NCI-H146 treated with DMSO at 0.1 percent for 48 hours (cell line): Measurements from ENCODE around the gene AFG1L.
"Not testable (repeated sequence)": the region's sequence is repeated elsewhere in the genome, so short reads cannot be mapped to it uniquely, and the experiment has no call there.

Source experiments
- DNase-seq: peaks from one replicate; lab custom pipeline; 2025; ENCODE audit not compliant: unreplicated experiment; lab: John Stamatoyannopoulos, UW

The AFG1L gene

GRCh38 chr6:108550256-108550655 is 255.4 kb downstream of the AFG1L start:
- DNase-seq: no peak

- no peak for DNase-seq
Measured at GRCh38 chr6:108555399-108556052, 260.7 kb downstream of the AFG1L start.

- no peak for DNase-seq
Measured at GRCh38 chr6:108556250-108556649, 261.4 kb downstream of the AFG1L start.

GRCh38 chr6:108556866-108557493 is 262.1 kb downstream of the AFG1L start:
- DNase-seq: no peak

- DNase-seq: peak; percentile 83
Measured at GRCh38 chr6:108557494-108558371, 262.9 kb downstream of the AFG1L start.

- DNase-seq: peak; percentile 94
Measured at GRCh38 chr6:108558372-108559096, 263.7 kb downstream of the AFG1L start.

GRCh38 chr6:108559097-108559883 is 264.4 kb downstream of the AFG1L start:
- peak; percentile 70 for DNase-seq

GRCh38 chr6:108559884-108560462 is 265.1 kb downstream of the AFG1L start:
- peak; percentile 42 for DNase-seq

GRCh38 chr6:108560463-108561308 is 265.8 kb downstream of the AFG1L start, which contains the start of gene FOXO3:
Gene FOXO3, plus strand, starts transcription at chr6:108560917. Its CDS starts 292 bp downstream, at chr6:108561209.
- peak; percentile 65 for DNase-seq

GRCh38 chr6:108561309-108561647 is 266.4 kb downstream of the AFG1L start:
- DNase-seq: not testable (repeated sequence)

GRCh38 chr6:108561742-108562502 is 267.1 kb downstream of the AFG1L start:
- no peak for DNase-seq

- peak; percentile 4 for DNase-seq
Measured at GRCh38 chr6:108562503-108562993, 267.7 kb downstream of the AFG1L start.

- no peak for DNase-seq
Measured at GRCh38 chr6:108563292-108563691, 268.4 kb downstream of the AFG1L start.

- no peak for DNase-seq
Measured at GRCh38 chr6:108564178-108564577, 269.3 kb downstream of the AFG1L start.

- no peak for DNase-seq
Measured at GRCh38 chr6:108565091-108565766, 270.4 kb downstream of the AFG1L start.

- DNase-seq: no peak
Measured at GRCh38 chr6:108565893-108566292, 271.0 kb downstream of the AFG1L start.

GRCh38 chr6:108566406-108566805 is 271.6 kb downstream of the AFG1L start:
- no peak for DNase-seq

- DNase-seq: no peak
Measured at GRCh38 chr6:108568101-108568500, 273.2 kb downstream of the AFG1L start.
